ENCODE measurements around the gene NELFA.
A peak's percentile ranks its signal among the peaks of the same experiment; 100 is the strongest.
"Not testable (repeated sequence)": the region's sequence is repeated elsewhere in the genome, so short reads cannot be mapped to it uniquely, and the experiment has no call there.

NELFA gene

GRCh38 chr4:2008671-2008920 is 178 bp downstream of the NELFA start:
- ATAC-seq (ENCODE audit: low read depth) (peak; percentile 19), DNase-seq (ENCODE audit: low spot score) (no peak)
- no peak for TF ChIP-seq CTCF (IDR thresholded peaks at IDR 0.05; ENCODE audit: poor library complexity, severe bottlenecking)
- no peaks in the 10 kb centered on the region for H3K9me3 ChIP-seq (ENCODE audit: severe bottlenecking)
- no peaks in the 10 kb centered on the region for H3K27me3 ChIP-seq (ENCODE audit: insufficient read depth, poor library complexity, severe bottlenecking)
- H3K36me3 ChIP-seq (ENCODE audit: low read depth) = peaks cover 38% of the 10 kb centered on the region
- peaks cover 3% of the 10 kb centered on the region for H3K4me1 ChIP-seq (ENCODE audit: insufficient read depth, poor library complexity, severe bottlenecking)
- peak overlapping the region; percentile 64 for H3K4me3 ChIP-seq (ENCODE audit: severe bottlenecking)
- H3K27ac ChIP-seq (ENCODE audit: poor library complexity, severe bottlenecking) = peak overlapping the region; percentile 72

GRCh38 chr4:2007804-2008670 is 737 bp downstream of the NELFA start:
- ATAC-seq (ENCODE audit: low read depth) = no peak
- H3K27ac ChIP-seq (ENCODE audit: poor library complexity, severe bottlenecking) = peak overlapping the region; percentile 72
- no peak for TF ChIP-seq CTCF (IDR thresholded peaks at IDR 0.05; ENCODE audit: poor library complexity, severe bottlenecking)
- peak overlapping the region; percentile 64 for H3K4me3 ChIP-seq (ENCODE audit: severe bottlenecking)
- peaks cover 44% of the 10 kb centered on the region for H3K36me3 ChIP-seq (ENCODE audit: low read depth)
- H3K9me3 ChIP-seq (ENCODE audit: severe bottlenecking) = no peaks in the 10 kb centered on the region
- no peaks in the 10 kb centered on the region for H3K27me3 ChIP-seq (ENCODE audit: insufficient read depth, poor library complexity, severe bottlenecking)
- H3K4me1 ChIP-seq (ENCODE audit: insufficient read depth, poor library complexity, severe bottlenecking) = peaks cover 3% of the 10 kb centered on the region
- DNase-seq (ENCODE audit: low spot score) = no peak

DNA sequence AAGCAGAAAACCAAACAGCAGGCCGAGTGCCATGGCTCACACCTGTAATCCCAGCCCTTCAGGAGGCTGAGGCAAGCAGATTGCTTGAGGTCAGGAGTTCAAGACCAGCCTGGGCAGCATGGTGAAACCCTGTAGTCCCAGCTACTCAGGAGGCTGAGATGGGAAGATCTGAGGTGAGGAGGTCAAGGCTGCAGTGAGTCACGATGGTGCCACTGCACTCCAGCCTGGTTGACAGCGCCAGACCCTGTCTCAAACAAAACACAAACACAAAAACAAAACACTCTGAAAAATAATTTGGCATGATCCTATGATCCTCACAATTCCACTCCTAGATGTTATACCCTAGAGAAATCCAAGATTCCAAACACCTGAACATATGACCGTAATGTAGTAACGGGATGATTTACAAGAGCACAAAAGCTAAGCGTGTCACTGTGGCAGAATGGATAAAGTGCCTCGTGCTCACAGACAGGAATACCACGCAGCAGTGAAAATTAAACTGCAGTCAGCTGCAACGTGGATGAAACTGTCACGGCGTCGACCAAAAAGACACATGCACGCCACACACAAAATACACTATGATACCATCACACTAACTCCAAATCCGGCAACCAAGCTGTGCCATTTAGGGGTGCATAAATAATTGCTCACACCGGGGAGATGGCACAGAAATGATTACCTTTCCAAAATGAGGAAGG is 1.7 kb downstream of the NELFA start:
- Histone ChIP-seq H3K27ac (ENCODE audit: poor library complexity, severe bottlenecking) (no peak overlapping the region), H3K4me1 (ENCODE audit: insufficient read depth, poor library complexity, severe bottlenecking) (peaks cover 3% of the 10 kb centered on the region), H3K27me3 (ENCODE audit: insufficient read depth, poor library complexity, severe bottlenecking) (no peaks in the 10 kb centered on the region), H3K9me3 (ENCODE audit: severe bottlenecking) (no peaks in the 10 kb centered on the region), H3K36me3 (ENCODE audit: low read depth) (peaks cover 51% of the 10 kb centered on the region), H3K4me3 (ENCODE audit: severe bottlenecking) (peak overlapping the region; percentile 64)
- DNase-seq (ENCODE audit: low spot score) (no peak), ATAC-seq (ENCODE audit: low read depth) (no peak)
- TF ChIP-seq CTCF (IDR thresholded peaks at IDR 0.05; ENCODE audit: poor library complexity, severe bottlenecking) = no peak

- Histone ChIP-seq H3K36me3 (ENCODE audit: low read depth) (peaks cover 55% of the 10 kb centered on the region), H3K27ac (ENCODE audit: poor library complexity, severe bottlenecking) (no peak overlapping the region), H3K4me1 (ENCODE audit: insufficient read depth, poor library complexity, severe bottlenecking) (peaks cover 3% of the 10 kb centered on the region), H3K4me3 (ENCODE audit: severe bottlenecking) (no peak overlapping the region), H3K27me3 (ENCODE audit: insufficient read depth, poor library complexity, severe bottlenecking) (no peaks in the 10 kb centered on the region), H3K9me3 (ENCODE audit: severe bottlenecking) (no peaks in the 10 kb centered on the region)
- ATAC-seq (ENCODE audit: low read depth) (no peak), DNase-seq (ENCODE audit: low spot score) (no peak)
- no peak for TF ChIP-seq CTCF (IDR thresholded peaks at IDR 0.05; ENCODE audit: poor library complexity, severe bottlenecking)
Observed at GRCh38 chr4:2006367-2006766, 2.4 kb downstream of the NELFA start.

DNA sequence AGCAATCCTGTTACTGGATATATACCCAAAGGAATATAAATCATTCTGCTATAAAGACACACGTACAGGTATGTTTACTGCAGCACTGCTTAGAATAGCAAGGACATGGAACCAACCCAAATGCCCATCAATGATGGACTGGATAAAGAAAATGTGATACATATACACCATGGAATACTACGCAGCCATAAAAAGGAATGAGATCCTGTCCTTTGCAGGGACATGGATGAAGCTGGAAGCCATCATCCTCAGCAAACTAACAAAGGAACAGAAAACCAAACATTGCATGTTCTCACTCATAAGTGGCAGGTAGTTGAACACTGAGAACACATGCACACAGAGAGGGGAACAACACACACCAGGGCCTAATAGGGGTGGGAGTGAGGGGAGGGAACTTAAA is 5.4 kb downstream of the NELFA start:
- not testable (repeated sequence) for ATAC-seq (ENCODE audit: low read depth); H3K4me1 ChIP-seq (ENCODE audit: insufficient read depth, poor library complexity, severe bottlenecking); H3K4me3 ChIP-seq (ENCODE audit: severe bottlenecking); H3K9me3 ChIP-seq (ENCODE audit: severe bottlenecking); DNase-seq (ENCODE audit: low spot score); H3K27ac ChIP-seq (ENCODE audit: poor library complexity, severe bottlenecking); H3K27me3 ChIP-seq (ENCODE audit: insufficient read depth, poor library complexity, severe bottlenecking)
- peaks cover 61% of the 10 kb centered on the region for H3K36me3 ChIP-seq (ENCODE audit: low read depth)

- H3K4me3 ChIP-seq (ENCODE audit: severe bottlenecking); DNase-seq (ENCODE audit: low spot score); H3K27me3 ChIP-seq (ENCODE audit: insufficient read depth, poor library complexity, severe bottlenecking); H3K27ac ChIP-seq (ENCODE audit: poor library complexity, severe bottlenecking); ATAC-seq (ENCODE audit: low read depth): not testable (repeated sequence)
- peaks cover 10% of the 10 kb centered on the region for H3K4me1 ChIP-seq (ENCODE audit: insufficient read depth, poor library complexity, severe bottlenecking)
- peaks cover 41% of the 10 kb centered on the region for H3K36me3 ChIP-seq (ENCODE audit: low read depth)
- H3K9me3 ChIP-seq (ENCODE audit: severe bottlenecking) = peaks cover 12% of the 10 kb centered on the region
Observed at GRCh38 chr4:1999308-1999707, 9.5 kb downstream of the NELFA start.
